Neural cell (in vitro differentiated cells): ENCODE measurements around the gene SGCE.

Experiments
- CTCF ChIP-seq: fragments of 450-650 bp; IDR thresholded peaks from 2 replicates; pipeline ENCODE4 v1.5.1; 2014; ENCODE audit warnings: antibody characterized with exemption, mild to moderate bottlenecking, moderate library complexity; ENCODE audit not compliant: poor library complexity, severe bottlenecking
- EP300 ChIP-seq: fragments of 450-650 bp; conservative IDR thresholded peaks from 2 replicates; pipeline ENCODE4 v1.6.1; 2014; ENCODE audit warnings: antibody characterized with exemption, mild to moderate bottlenecking, moderate library complexity; ENCODE audit not compliant: poor library complexity, severe bottlenecking
- POLR2AphosphoS5 ChIP-seq: IDR thresholded peaks from 2 replicates; pipeline ENCODE4 v1.6.1; 2012
- TAF1 ChIP-seq: IDR thresholded peaks from 2 replicates; pipeline ENCODE4 v1.6.1; 2012; ENCODE audit warnings: low read depth

- no peak for TF ChIP-seq CTCF
- TF ChIP-seq POLR2AphosphoS5, result no peak
- TF ChIP-seq TAF1, result no peak
- TF ChIP-seq EP300, result no peak
Measured at GRCh38 chr7:94567396-94567795, 88.5 kb downstream of the SGCE start.
